PFSK-1 (cell line): ENCODE data around the gene NCAM1.

Experiments
- FOXP2 ChIP-seq: optimal IDR thresholded peaks from 2 replicates; pipeline ENCODE3; 2011; ENCODE audit warnings: borderline replicate concordance, control low read depth, inconsistent platforms; ENCODE audit not compliant: insufficient read depth; ENCODE audit errors: extremely low read length, extremely low read depth
- POLR2AphosphoS5 ChIP-seq: IDR thresholded peaks from 2 replicates; pipeline ENCODE4 v1.6.1; 2012; ENCODE audit warnings: low read depth, mild to moderate bottlenecking, control low read depth, low read length, moderate library complexity
- REST ChIP-seq, 2 experiments: IDR thresholded peaks; 2 replicates each; pipeline versions ENCODE4 v1.6.1 to v1.8.0; 2011 to 2012; ENCODE audit warnings: low read depth in 2 of 2, low read length in 2 of 2, control low read depth in 1 of 2, inconsistent platforms in 1 of 2, mild to moderate bottlenecking in 1 of 2, moderate library complexity in 1 of 2; ENCODE audit not compliant: insufficient read depth in 1 of 2
- SIN3A ChIP-seq: IDR thresholded peaks from 2 replicates; pipeline ENCODE4 v1.6.1; 2012; ENCODE audit warnings: mild to moderate bottlenecking, low read length, moderate library complexity, borderline replicate concordance; ENCODE audit not compliant: insufficient read depth
- TAF1 ChIP-seq: IDR thresholded peaks from 2 replicates; pipeline ENCODE4 v1.6.1; 2012; ENCODE audit warnings: low read length, control low read depth, borderline replicate concordance; ENCODE audit not compliant: insufficient read depth

- TF ChIP-seq REST (IDR thresholded peaks at IDR 0.05; ENCODE audit: insufficient read depth in 1 of 2, low read depth in 2 of 2, low read length in 2 of 2) (no peak), POLR2AphosphoS5 (no peak), TAF1 (no peak), SIN3A (no peak), FOXP2 (no peak)
Observed at GRCh38 chr11:113035708-113036107, 74.5 kb downstream of the NCAM1 start.
